GM19455 (cell line): ENCODE results near the gene LSM4.
"Not testable (repeated sequence)": the region's sequence is repeated elsewhere in the genome, so short reads cannot be mapped to it uniquely, and the experiment has no call there.

ENCODE experiments used
- ATAC-seq: cut with Tn5 transposase; IDR thresholded peaks from one replicate; pipeline ENCODE4 v1.9.1; 2021; ENCODE audit not compliant: unreplicated experiment

LSM4 gene

GRCh38 chr19:18322759-18323460 is at the start of gene LSM4:
LSM4 (minus strand) TSS chr19:18323076; CDS start chr19:18323020, 56 bp downstream.
- peak; percentile 87 for ATAC-seq

GRCh38 chr19:18368504-18369222 is 45.8 kb upstream of the LSM4 start:
- ATAC-seq = no peak

GRCh38 chr19:18366021-18366435 is 43.2 kb upstream of the LSM4 start:
- ATAC-seq = no peak

GRCh38 chr19:18364826-18365528 is 42.1 kb upstream of the LSM4 start:
- ATAC-seq = no peak

GRCh38 chr19:18364277-18364825 is 41.5 kb upstream of the LSM4 start:
- not testable (repeated sequence) for ATAC-seq

GRCh38 chr19:18363787-18364186 is 40.9 kb upstream of the LSM4 start:
- ATAC-seq = no peak

GRCh38 chr19:18362934-18363542 is 40.2 kb upstream of the LSM4 start:
- no peak for ATAC-seq

GRCh38 chr19:18361646-18362045 is 38.8 kb upstream of the LSM4 start:
- no peak for ATAC-seq

- ATAC-seq = no peak
Measured at GRCh38 chr19:18357041-18357440, 34.2 kb upstream of the LSM4 start.

- ATAC-seq = not testable (repeated sequence)
Measured at GRCh38 chr19:18354743-18355142, 31.9 kb upstream of the LSM4 start.

GRCh38 chr19:18353378-18354005 is 30.6 kb upstream of the LSM4 start:
- ATAC-seq = no peak

GRCh38 chr19:18351544-18351943 is 28.7 kb upstream of the LSM4 start:
- ATAC-seq = no peak

- ATAC-seq = no peak
Measured at GRCh38 chr19:18350490-18350889, 27.6 kb upstream of the LSM4 start.

GRCh38 chr19:18349524-18350128 is 26.8 kb upstream of the LSM4 start:
- no peak for ATAC-seq

GRCh38 chr19:18348818-18349339 is 26.0 kb upstream of the LSM4 start:
- not testable (repeated sequence) for ATAC-seq

GRCh38 chr19:18348171-18348570 is 25.3 kb upstream of the LSM4 start:
- no peak for ATAC-seq

- ATAC-seq = no peak
Measured at GRCh38 chr19:18346091-18346490, 23.2 kb upstream of the LSM4 start.

- no peak for ATAC-seq
Measured at GRCh38 chr19:18345296-18345695, 22.4 kb upstream of the LSM4 start.

- no peak for ATAC-seq
Measured at GRCh38 chr19:18344582-18344950, 21.7 kb upstream of the LSM4 start.

- ATAC-seq = no peak
Measured at GRCh38 chr19:18342090-18342632, 19.3 kb upstream of the LSM4 start.
